ENCODE data around the gene FUT3.

Gene FUT3

GRCh38 chr19:5864725-5865486, 13.7 kb upstream of the FUT3 start:
- Histone ChIP-seq H3K9ac (ENCODE audit: low read length) (no peak overlapping the region), H3K4me3 (ENCODE audit: low read length) (no peak overlapping the region)

GRCh38 chr19:5864013-5864720, 12.9 kb upstream of the FUT3 start:
- TF ChIP-seq EZH2phosphoT487 (IDR thresholded peaks at IDR 0.05; ENCODE audit: low read depth), result no peak
- TF ChIP-seq CTCF (IDR thresholded peaks at IDR 0.05; ENCODE audit: low read depth, low read length), result no peak
- H3K36me3 ChIP-seq (replicated peaks; ENCODE audit: low read depth, low read length), result no peaks in the 10 kb centered on the region
- no peaks in the 10 kb centered on the region for H4K20me1 ChIP-seq (ENCODE audit: insufficient read depth, low read length)
- H3K79me2 ChIP-seq (ENCODE audit: low read length), result no peaks in the 10 kb centered on the region
- no peaks in the 10 kb centered on the region for H3K9me3 ChIP-seq (ENCODE audit: insufficient read depth, low read length)
- H3K27me3 ChIP-seq (ENCODE audit: low read depth, low read length), result no peaks in the 10 kb centered on the region; the same call in 1 of the 2 replicates
- no peak overlapping the region for H2AFZ ChIP-seq (ENCODE audit: low read depth, low read length)
- H3K4me1 ChIP-seq (ENCODE audit: low read length), result no peaks in the 10 kb centered on the region
- no peak overlapping the region for H3K27ac ChIP-seq (ENCODE audit: low read length)
- no peak overlapping the region for H3K4me3 ChIP-seq (ENCODE audit: low read length)
- H3K4me2 ChIP-seq (ENCODE audit: low read length), result no peak overlapping the region
- no peak overlapping the region for H3K9ac ChIP-seq (ENCODE audit: low read length)

More at GRCh38 chr19:5864725-5865486, 13.7 kb upstream of the FUT3 start:
- Histone ChIP-seq H3K4me2 (ENCODE audit: low read length) (no peak overlapping the region), H4K20me1 (ENCODE audit: insufficient read depth, low read length) (no peaks in the 10 kb centered on the region), H3K27ac (ENCODE audit: low read length) (no peak overlapping the region), H3K9me3 (ENCODE audit: insufficient read depth, low read length) (no peaks in the 10 kb centered on the region), H3K79me2 (ENCODE audit: low read length) (no peaks in the 10 kb centered on the region), H2AFZ (ENCODE audit: low read depth, low read length) (no peak overlapping the region), H3K36me3 (replicated peaks; ENCODE audit: low read depth, low read length) (no peaks in the 10 kb centered on the region), H3K27me3 (ENCODE audit: low read depth, low read length) (no peaks in the 10 kb centered on the region; the same call in 1 of the 2 replicates), H3K4me1 (ENCODE audit: low read length) (no peaks in the 10 kb centered on the region)
- TF ChIP-seq EZH2phosphoT487 (IDR thresholded peaks at IDR 0.05; ENCODE audit: low read depth) (no peak), CTCF (IDR thresholded peaks at IDR 0.05; ENCODE audit: low read depth, low read length) (no peak)

- Histone ChIP-seq H3K27ac (ENCODE audit: low read length) (no peak overlapping the region), H3K36me3 (replicated peaks; ENCODE audit: low read depth, low read length) (no peaks in the 10 kb centered on the region), H3K4me2 (ENCODE audit: low read length) (no peak overlapping the region), H3K27me3 (ENCODE audit: low read depth, low read length) (no peaks in the 10 kb centered on the region; the same call in 1 of the 2 replicates), H4K20me1 (ENCODE audit: insufficient read depth, low read length) (no peaks in the 10 kb centered on the region), H2AFZ (ENCODE audit: low read depth, low read length) (no peak overlapping the region), H3K4me3 (ENCODE audit: low read length) (no peak overlapping the region), H3K4me1 (ENCODE audit: low read length) (no peaks in the 10 kb centered on the region), H3K9me3 (ENCODE audit: insufficient read depth, low read length) (no peaks in the 10 kb centered on the region), H3K79me2 (ENCODE audit: low read length) (no peaks in the 10 kb centered on the region), H3K9ac (ENCODE audit: low read length) (no peak overlapping the region)
- TF ChIP-seq CTCF (IDR thresholded peaks at IDR 0.05; ENCODE audit: low read depth, low read length) (no peak), EZH2phosphoT487 (IDR thresholded peaks at IDR 0.05; ENCODE audit: low read depth) (no peak)
Observed at GRCh38 chr19:5863030-5863665, 11.9 kb upstream of the FUT3 start.

Data from OCI-LY3 (cell line).